IPS DF 6.9 (cell line): ENCODE measurements around the gene C15orf62.

ENCODE experiments used
- DNase-seq: peaks from one replicate; pipeline ENCODE4 v3.0.0-alpha.2; 2013; ENCODE audit warnings: low read depth, low spot score
- H3K27ac ChIP-seq: one replicate; pipeline ENCODE4 v1.5.1; 2013; ENCODE audit warnings: low read length, control low read depth
- H3K27me3 ChIP-seq: 2 replicates; pipeline ENCODE4 v1.6.1; 2013; ENCODE audit warnings: mild to moderate bottlenecking, low read length; ENCODE audit not compliant: control insufficient read depth, insufficient read depth
- H3K36me3 ChIP-seq: 2 replicates; pipeline ENCODE4 v1.6.1; 2013; ENCODE audit warnings: low read length; ENCODE audit not compliant: control insufficient read depth, insufficient read depth
- H3K4me1 ChIP-seq: 2 replicates; pipeline ENCODE4 v1.6.1; 2013; ENCODE audit warnings: low read length; ENCODE audit not compliant: control insufficient read depth, insufficient read depth
- H3K4me3 ChIP-seq: 2 replicates; pipeline ENCODE4 v1.5.1; 2013; ENCODE audit warnings: mild to moderate bottlenecking, low read length
- H3K9me3 ChIP-seq: 2 replicates; pipeline ENCODE4 v1.6.1; 2013; ENCODE audit warnings: low read length, inconsistent platforms; ENCODE audit not compliant: control insufficient read depth, insufficient read depth
- WGBS: extraction: QIAGEN DNeasy Blood & Tissue Kit; methylation state at CpG from one replicate; pipeline ENCODE4 v1.1.7; 2013; ENCODE audit warnings: mixed read lengths, missing lambda C conversion rate; ENCODE audit not compliant: insufficient read length, insufficient coverage; 5-methylcytosine and 5-hydroxymethylcytosine counted together

The C15orf62 gene

DNA sequence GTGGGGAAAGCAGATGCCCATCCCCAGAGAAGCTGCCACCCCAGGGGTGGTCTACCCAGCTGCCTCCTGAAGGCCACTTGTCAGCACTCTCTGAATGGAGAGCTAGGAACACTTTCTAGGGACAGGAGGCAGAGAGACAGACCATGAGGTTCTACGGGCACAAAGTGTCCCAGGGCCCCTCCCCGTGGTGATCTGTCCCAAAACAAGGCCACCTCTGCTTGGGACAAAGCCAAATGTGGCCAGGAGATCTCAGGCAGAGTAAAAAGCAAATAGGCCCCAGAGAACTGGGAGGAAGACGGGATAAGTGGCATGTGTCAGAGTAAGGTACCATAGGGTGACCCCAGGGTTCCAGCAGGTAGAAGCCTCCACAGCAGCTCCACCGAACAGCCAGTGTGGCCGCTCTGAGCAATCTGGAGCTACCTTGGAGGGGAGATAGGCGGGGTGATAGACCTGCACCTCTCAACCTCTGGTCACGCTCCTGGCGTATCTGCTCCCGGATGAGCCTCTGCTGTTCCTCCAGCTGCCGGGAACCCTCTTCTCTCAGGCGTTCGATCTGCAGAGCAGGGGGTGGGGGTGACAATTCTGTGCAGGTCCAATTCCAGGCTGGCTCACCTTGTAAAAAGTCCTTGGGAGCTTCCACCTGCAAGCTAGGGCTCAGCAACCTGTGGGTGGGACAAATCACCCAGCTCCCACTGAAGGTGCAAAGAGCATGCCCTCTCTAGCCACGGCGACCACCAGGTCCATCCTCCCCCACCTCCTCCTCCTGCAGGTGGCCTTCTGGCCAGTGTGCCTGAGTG, 6.2 kb downstream of the C15orf62 start:
- no peak overlapping the region for H3K27ac ChIP-seq
- peaks cover 10% of the 10 kb centered on the region; the same call in 1 of the 2 replicates for H3K36me3 ChIP-seq

DNA sequence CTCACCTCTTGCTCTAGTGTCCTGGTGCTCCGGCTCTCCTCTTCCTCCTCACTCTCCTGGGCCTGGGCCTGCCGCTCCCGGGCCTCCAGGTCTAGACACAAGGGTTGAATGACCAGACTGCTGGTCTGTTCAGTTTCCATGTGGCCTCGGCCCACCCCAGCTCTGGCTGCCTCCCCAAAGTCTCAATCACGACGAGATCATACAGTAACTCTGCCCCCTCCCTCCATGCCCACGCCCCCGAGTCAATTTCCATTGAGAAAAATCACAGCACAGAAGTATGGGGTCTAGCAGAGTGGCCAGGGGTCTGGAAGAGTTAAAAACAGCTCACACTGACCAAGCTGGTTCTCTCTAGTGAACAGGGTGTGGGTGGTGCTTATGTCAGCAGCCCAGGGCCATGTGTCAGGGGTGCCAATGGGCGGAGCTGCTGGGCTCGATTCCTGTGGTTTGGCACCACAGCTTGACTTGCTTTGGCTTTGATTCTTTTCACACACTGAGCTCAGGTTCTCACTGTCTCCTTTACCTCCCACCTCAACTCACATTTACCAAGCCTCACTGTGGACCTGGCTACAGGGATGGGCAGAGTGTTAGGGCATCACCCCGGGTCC, 6.9 kb downstream of the C15orf62 start:
- Histone ChIP-seq H3K4me1 (no peaks in the 10 kb centered on the region), H3K27ac (no peak overlapping the region), H3K27me3 (no peaks in the 10 kb centered on the region), H3K9me3 (no peaks in the 10 kb centered on the region), H3K36me3 (peaks cover 10% of the 10 kb centered on the region; the same call in 1 of the 2 replicates), H3K4me3 (no peak overlapping the region)
- WGBS: no CpG with 5 or more reads among the region's 11 CpGs
- DNase-seq: no peak

More for the DNA sequence above, 6.2 kb downstream of the C15orf62 start:
- Histone ChIP-seq H3K4me3 (no peak overlapping the region), H3K9me3 (no peaks in the 10 kb centered on the region), H3K27me3 (no peaks in the 10 kb centered on the region), H3K4me1 (no peaks in the 10 kb centered on the region)
- DNase-seq: no peak
- no CpG with 5 or more reads among the region's 14 CpGs for WGBS

DNA sequence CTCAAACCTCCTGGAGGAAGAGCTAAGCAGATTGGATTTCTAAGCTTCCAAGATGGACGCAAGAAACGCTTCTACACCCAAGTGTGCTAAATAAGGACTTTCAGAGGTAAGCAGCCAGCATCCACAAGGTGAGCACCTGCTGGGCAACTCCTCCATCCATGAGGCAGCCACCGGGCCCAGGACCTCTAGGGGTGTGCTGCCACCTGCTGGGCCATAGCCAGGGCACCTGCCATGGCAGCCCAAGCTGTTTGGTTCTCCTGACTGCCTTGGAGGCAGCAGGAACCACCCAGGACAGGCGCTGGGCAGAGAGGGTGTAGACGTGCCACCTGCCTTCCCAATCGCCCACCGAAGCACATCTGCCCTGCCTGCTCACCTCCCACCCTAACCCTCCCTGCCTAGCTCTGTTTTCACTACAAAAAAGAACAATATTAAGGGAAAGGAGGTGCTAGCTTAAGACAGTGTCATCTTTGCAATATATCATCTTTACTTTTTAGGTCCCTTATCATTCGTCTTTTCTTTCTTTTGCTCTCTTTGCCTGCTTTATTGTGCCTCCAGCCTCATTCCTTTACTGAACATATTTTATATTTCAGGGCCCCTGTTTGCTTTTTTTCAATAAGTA, 12.9 kb downstream of the C15orf62 start:
- DNase-seq: no peak
- Histone ChIP-seq H3K36me3 (no peaks in the 10 kb centered on the region), H3K27me3 (no peaks in the 10 kb centered on the region), H3K27ac (no peak overlapping the region), H3K4me1 (peaks cover 11% of the 10 kb centered on the region), H3K9me3 (no peaks in the 10 kb centered on the region), H3K4me3 (no peak overlapping the region)
- WGBS: no CpG with 5 or more reads among the region's 8 CpGs

DNA sequence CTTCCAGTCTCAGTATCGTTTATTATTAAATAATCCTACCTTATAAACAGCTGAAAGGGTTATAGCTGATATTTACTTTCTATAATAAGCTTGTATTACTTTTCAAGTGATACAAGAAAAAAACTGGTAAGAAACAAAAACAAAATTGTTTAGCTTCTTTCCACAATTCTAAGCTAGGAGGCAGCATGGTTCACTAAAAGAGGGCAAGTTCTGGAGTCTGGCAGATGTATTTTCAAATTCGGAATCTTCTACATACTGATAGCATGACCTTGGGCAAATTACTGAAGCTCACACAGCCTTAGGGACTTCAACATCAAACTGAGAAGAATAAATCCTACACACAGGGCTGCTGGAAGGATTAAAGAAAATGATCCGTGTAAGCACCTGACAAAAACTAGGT, 15.4 kb downstream of the C15orf62 start:
- Histone ChIP-seq H3K4me1 (peaks cover 19% of the 10 kb centered on the region), H3K9me3 (no peaks in the 10 kb centered on the region), H3K4me3 (no peak overlapping the region), H3K27me3 (no peaks in the 10 kb centered on the region), H3K27ac (no peak overlapping the region), H3K36me3 (no peaks in the 10 kb centered on the region)
- no peak for DNase-seq
- WGBS: no CpG with 5 or more reads among the region's 3 CpGs

DNA sequence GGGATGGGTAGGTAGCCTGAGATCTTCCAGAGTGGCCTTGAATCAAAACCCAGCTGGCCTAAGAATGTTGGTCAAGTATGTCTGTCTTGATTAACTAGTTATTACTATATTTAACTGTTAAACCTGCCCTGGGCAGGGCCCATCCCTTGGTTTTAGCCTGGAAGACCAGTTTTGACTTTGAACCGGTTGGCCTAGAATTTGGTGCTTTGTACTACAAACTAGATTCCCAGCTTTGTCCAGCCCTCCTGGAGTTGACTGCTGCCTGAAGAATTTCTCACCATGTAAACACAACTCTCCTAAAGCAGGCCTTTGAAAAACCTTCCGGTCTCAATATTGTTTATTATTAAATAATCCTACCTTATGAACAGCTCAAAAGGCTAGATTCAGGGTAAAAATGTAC, 16.0 kb downstream of the C15orf62 start:
- H3K27ac ChIP-seq: no peak overlapping the region
- H3K36me3 ChIP-seq: no peaks in the 10 kb centered on the region
- H3K4me1 ChIP-seq: peaks cover 19% of the 10 kb centered on the region
- no peak overlapping the region for H3K4me3 ChIP-seq
- no peak for DNase-seq
- no CpG with 5 or more reads among the region's 2 CpGs for WGBS
- no peaks in the 10 kb centered on the region for H3K27me3 ChIP-seq
- H3K9me3 ChIP-seq: no peaks in the 10 kb centered on the region

DNA sequence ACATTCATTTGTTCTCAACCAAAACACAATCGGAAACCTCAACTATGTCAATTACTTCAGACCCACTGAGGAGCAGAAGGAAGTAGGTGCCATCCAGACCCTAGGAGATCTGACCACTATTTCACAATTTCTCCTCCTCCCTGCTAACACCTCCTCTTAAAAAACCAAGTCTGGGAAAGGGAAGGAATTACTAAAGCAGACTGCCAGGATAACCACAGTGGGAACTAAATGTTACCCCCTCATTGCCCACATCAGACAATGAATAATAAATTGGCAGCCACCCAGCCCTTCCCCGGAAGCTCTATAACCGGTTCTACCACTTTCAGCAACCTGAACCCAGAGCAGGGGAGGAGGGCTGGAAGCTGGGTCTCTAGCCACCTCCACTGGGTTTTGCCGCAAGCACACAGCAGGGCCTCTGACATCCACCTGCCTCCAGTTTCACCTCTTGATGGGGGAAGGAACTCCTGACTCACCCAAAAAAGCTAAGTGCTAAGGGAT, 17.6 kb downstream of the C15orf62 start:
- DNase-seq: peak; percentile 78
- Histone ChIP-seq H3K4me1 (peaks cover 19% of the 10 kb centered on the region), H3K9me3 (no peaks in the 10 kb centered on the region), H3K36me3 (no peaks in the 10 kb centered on the region), H3K27me3 (no peaks in the 10 kb centered on the region), H3K27ac (no peak overlapping the region), H3K4me3 (no peak overlapping the region)
- WGBS: no CpG with 5 or more reads among the region's 4 CpGs

DNA sequence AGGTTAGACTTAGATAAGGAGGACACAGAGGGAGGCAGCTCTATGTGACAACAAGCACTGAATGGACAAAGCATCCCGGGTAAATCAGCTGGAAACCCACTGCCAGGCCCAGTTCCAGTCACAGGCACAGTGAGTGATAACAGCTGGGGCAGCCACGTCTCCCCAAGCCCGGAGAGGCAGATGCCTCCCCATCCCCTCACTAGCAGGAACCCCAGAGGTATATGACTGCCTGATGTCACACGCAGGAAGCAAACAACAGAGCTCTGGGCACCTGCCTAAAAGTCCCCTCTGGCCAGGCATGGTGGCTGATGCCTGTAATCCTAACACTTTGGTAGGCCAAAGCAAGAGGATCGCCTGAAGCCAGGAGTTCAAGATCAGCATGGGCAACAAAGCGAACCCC, 18.2 kb downstream of the C15orf62 start:
- Histone ChIP-seq H3K27ac (no peak overlapping the region), H3K4me1 (peaks cover 17% of the 10 kb centered on the region), H3K4me3 (no peak overlapping the region), H3K27me3 (no peaks in the 10 kb centered on the region), H3K36me3 (no peaks in the 10 kb centered on the region), H3K9me3 (no peaks in the 10 kb centered on the region)
- no CpG with 5 or more reads among the region's 6 CpGs for WGBS
- DNase-seq: no peak

DNA sequence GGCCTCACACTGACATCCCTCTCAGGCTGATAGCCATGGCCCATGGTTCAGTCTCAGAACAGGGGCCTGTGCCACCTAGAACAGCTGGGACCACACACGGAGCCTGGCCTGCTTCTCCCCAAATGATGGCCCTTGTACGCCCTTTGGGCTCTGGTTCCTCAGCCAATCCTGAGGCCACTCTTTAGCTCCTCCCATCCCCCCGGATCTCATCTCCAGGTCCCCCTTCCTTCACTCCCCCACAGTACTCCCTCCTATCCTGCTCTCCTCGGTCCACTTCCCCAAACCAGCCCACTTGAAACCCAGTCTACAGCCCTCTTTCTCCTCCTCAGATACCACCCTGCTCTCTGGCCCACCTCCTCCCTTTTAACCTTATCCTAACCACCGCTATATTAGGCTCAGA, 19.3 kb downstream of the C15orf62 start:
- Histone ChIP-seq H3K9me3 (no peaks in the 10 kb centered on the region), H3K27me3 (no peaks in the 10 kb centered on the region), H3K4me1 (peaks cover 17% of the 10 kb centered on the region), H3K27ac (no peak overlapping the region), H3K36me3 (no peaks in the 10 kb centered on the region), H3K4me3 (no peak overlapping the region)
- no peak for DNase-seq
- no CpG with 5 or more reads among the region's 5 CpGs for WGBS

DNA sequence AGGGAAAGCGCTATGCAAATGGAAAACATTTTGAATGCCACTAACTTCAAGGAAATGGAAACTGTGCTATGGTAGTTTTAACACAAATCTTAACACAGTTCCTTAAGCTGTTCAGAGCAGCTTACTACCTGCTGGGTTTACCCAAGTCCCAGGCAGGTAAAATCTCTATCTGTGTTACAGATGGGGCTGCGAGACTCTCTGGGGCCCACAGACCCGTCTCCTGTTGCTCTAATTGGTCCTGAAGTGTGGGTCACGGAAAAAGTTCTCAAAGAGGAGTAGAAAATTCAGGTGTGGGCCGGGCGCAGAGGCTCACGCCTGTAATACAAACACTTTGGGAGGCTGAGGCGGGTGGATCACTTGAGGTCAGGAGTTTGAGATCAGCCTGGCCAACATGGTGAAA, 20.2 kb downstream of the C15orf62 start:
- WGBS: no CpG with 5 or more reads among the region's 8 CpGs
- no peaks in the 10 kb centered on the region for H3K27me3 ChIP-seq
- H3K36me3 ChIP-seq: no peaks in the 10 kb centered on the region
- no peak overlapping the region for H3K27ac ChIP-seq
- no peak for DNase-seq
- H3K4me3 ChIP-seq: no peak overlapping the region
- H3K9me3 ChIP-seq: no peaks in the 10 kb centered on the region
- peaks cover 17% of the 10 kb centered on the region for H3K4me1 ChIP-seq

DNA sequence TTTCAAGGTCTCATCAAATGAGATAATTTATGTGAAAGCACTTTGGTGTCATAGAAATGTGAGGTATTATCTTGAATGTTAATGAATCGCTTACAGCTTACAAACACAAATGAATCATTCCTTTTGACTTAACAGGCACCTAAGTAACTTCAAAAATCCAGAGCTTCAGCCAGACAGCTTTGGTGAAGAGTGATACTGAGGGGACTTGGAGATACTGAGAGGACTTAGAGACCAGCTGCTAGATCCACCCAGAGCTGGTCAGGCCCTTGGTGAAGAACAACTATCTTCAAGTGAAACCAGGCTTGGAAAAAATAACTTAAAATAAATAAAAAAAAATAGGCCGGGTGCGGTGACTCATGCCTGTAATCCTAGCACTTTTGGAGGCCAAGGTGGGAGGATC, 20.9 kb downstream of the C15orf62 start:
- WGBS: no CpG with 5 or more reads among the region's 3 CpGs
- Histone ChIP-seq H3K4me1 (peaks cover 15% of the 10 kb centered on the region), H3K27ac (no peak overlapping the region), H3K36me3 (no peaks in the 10 kb centered on the region), H3K27me3 (no peaks in the 10 kb centered on the region), H3K9me3 (no peaks in the 10 kb centered on the region), H3K4me3 (no peak overlapping the region)
- no peak for DNase-seq
